ENCODE data around the gene KLHDC8B.

KLHDC8B gene

DNA sequence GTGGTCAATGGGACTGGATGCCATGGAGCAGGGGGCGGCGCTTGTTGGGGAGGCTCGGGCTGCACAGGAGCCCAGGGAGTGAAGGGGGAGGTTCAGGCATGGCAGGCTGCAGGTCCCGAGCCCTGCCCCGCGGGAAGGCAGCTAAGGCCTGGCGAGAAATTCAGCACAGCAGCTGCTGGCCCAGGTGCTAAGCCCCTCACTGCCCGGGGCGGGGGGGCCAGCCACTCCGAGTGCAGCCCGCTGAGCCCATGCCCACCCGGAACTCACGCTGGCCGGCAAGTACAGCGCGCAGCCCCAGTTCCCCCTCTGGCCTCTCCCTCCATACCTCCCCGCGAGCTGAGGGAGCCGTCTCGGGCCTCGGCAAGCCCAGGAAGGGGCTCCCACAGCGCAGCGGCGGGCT lies 11.3 kb downstream of the KLHDC8B start:
- DNase-seq (ENCODE audit: low read depth) = no peak
- TF ChIP-seq, protein P1, sequence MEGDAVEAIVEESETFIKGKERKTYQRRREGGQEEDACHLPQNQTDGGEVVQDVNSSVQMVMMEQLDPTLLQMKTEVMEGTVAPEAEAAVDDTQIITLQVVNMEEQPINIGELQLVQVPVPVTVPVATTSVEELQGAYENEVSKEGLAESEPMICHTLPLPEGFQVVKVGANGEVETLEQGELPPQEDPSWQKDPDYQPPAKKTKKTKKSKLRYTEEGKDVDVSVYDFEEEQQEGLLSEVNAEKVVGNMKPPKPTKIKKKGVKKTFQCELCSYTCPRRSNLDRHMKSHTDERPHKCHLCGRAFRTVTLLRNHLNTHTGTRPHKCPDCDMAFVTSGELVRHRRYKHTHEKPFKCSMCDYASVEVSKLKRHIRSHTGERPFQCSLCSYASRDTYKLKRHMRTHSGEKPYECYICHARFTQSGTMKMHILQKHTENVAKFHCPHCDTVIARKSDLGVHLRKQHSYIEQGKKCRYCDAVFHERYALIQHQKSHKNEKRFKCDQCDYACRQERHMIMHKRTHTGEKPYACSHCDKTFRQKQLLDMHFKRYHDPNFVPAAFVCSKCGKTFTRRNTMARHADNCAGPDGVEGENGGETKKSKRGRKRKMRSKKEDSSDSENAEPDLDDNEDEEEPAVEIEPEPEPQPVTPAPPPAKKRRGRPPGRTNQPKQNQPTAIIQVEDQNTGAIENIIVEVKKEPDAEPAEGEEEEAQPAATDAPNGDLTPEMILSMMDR (IDR thresholded peaks at IDR 0.05; ENCODE audit: low read length, missing control alignments) = no peak
- H3K4me3 ChIP-seq (replicated peaks; ENCODE audit: low read depth, low read length) = no peak overlapping the region

DNA sequence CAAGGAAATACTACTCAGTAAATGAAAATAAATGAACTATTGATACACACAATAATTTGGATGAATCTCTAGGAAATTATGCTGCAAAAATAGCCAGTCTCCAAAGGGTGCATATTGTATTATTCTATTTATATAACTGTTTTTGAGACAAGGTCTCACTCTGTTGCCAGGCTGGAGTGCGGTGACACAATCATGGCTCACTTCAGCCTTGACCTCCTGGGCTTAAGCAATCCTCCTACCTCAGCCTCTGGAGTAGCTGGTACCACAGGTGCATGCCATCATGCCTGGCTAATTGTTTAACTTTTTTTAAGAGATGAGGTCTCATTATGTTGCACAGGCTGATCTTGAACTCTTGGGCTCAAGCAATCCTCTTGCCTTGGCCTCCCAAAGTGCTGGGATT lies 12.5 kb downstream of the KLHDC8B start:
- H3K4me3 ChIP-seq (replicated peaks; ENCODE audit: low read depth, low read length) = no peak overlapping the region
- TF ChIP-seq, protein P1 (IDR thresholded peaks at IDR 0.05; ENCODE audit: low read length, missing control alignments) = no peak
- no peak for DNase-seq (ENCODE audit: low read depth)

DNA sequence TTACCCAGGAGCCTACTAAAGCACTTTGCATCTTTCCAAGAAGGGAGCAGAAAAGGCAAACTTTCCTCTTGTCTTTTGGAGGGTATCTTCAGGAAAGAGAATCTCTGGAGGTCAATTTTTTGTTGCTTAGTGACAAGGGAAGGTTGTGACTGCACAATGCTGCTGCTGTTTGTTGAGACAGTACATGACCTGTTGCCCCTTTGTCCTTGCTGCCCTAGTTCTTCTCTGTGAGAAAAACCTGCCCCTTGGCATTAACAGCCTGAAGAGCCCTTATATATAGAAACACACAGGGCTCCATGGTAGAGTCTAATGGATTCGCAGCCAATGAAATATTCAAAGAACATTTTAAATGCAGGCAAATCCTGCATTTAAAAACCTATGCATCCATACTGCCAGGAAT lies 20.3 kb downstream of the KLHDC8B start:
- TF ChIP-seq, protein P1 (IDR thresholded peaks at IDR 0.05; ENCODE audit: low read length, missing control alignments) = no peak
- no peak for DNase-seq (ENCODE audit: low read depth)

DNA sequence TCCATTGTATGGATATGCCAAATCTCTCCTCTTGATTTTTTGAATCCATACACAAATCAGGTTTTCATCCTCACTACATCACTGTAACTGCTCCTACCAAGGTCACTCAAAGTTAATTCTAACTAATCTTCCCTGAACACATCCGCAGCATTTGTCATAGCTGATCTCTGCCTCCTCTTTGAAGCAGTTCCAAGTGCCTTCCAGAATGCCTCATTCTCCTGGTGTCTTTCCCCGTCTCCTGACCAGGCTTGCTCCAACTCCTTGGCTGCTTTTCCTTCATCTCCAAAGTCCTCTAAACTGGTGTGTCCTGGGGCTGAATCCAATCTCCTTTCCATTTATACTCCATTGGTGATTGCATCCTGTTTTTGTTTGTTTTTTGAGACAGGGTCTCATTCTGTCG lies 26.8 kb downstream of the KLHDC8B start:
- H3K4me3 ChIP-seq (replicated peaks; ENCODE audit: low read depth, low read length) = no peak overlapping the region
- TF ChIP-seq, protein P1 (IDR thresholded peaks at IDR 0.05; ENCODE audit: low read length, missing control alignments) = no peak
- no peak for DNase-seq (ENCODE audit: low read depth)

More for the DNA sequence above, 20.3 kb downstream of the KLHDC8B start:
- H3K4me3 ChIP-seq (replicated peaks; ENCODE audit: low read depth, low read length) = no peak overlapping the region

DNA sequence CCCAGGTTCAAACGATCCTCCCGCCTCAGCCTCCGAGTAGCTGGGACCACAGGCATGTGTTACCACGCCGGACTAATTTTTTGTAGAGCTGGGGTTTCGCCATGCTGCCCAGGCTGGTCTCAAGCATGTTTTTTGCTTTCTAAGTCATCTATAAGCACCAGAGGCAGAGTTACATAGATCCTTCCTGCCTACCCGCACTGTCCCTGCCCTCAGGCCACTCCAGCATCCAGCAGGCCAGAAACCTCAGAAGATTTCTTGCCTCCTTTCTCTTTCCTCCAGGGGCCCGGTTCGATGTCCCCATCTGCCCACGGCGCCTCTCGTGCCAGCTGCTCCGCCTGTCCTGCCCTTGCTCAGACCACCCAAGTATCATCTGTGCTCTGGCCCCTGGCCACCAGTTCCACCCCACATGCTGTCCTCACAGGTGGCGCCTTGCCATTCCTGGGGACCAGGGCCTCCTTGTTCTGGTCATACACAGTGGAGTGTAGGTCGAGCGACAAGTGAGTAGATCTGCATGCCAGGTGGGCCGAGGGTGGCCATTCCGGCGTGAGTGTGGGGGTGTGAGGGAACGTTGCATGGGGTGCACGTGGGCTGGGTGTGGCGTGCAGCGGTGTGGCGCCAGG lies 27.3 kb downstream of the KLHDC8B start:
- peak overlapping the region; percentile 28 for H3K4me3 ChIP-seq (replicated peaks; ENCODE audit: low read depth, low read length)
- TF ChIP-seq, protein P1 (IDR thresholded peaks at IDR 0.05; ENCODE audit: low read length, missing control alignments) = no peak
- no peak for DNase-seq (ENCODE audit: low read depth)

DNA sequence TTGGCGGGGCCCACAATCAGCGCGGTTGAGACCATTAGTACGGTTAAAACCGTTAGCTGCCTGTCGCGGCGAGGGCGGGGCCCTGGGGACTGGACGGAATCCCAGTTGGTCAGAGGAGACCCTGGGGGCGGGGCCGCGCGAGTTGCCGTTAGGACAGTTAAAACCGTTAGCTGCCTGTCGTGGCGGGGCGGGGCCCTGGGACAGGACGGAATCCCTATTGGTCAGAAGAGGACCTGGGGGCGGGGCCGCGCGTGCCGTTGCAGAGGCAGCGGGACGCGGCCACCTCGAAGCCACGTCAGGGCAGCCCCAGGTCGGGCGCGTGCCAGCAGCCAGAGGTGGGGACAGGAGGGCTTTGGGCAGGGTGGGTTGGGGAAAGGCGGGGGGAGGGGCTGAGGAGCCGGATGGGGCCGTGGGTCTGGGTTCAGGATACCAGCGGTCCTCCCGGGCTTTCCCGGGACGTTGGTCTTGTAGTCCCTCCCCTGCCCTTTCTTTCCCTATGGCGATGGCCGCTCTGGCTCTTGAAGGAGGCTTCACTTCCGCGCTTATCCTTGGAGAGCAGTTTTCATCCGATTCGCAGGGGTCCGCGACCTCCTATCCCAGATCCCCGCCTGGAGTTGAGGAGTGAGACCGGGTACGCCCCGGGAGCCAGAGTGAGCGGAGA lies 28.0 kb downstream of the KLHDC8B start:
- peak overlapping the region; percentile 37 for H3K4me3 ChIP-seq (replicated peaks; ENCODE audit: low read depth, low read length)
- TF ChIP-seq, protein P1 (IDR thresholded peaks at IDR 0.05; ENCODE audit: low read length, missing control alignments) = no peak
- DNase-seq (ENCODE audit: low read depth) = peak; percentile 83

DNA sequence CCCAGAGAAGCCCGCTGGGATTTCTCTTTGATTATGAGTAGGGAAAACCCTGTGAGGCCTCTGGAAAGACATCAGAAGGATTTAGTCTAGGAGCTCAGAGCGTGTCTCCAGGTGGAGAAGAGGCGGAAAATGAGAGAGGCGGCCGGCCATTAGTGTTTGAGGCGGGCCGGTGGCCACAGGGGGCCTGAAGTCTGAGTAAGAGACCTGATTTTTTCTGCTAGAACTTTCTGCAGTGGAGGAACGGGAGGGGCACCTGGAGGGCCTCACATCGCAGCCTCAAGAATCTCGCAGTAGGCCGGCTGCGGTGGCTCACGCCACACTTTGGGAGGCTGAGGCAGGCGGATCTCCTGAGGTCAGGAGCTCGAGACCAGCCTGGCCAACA lies 28.5 kb downstream of the KLHDC8B start:
- TF ChIP-seq, protein P1 (IDR thresholded peaks at IDR 0.05; ENCODE audit: low read length, missing control alignments) = no peak
- H3K4me3 ChIP-seq (replicated peaks; ENCODE audit: low read depth, low read length) = peak overlapping the region; percentile 37
- no peak for DNase-seq (ENCODE audit: low read depth)
